WTC11 (cell line): ENCODE measurements around the gene HDGF. TPM values are rescaled to one million over a fixed set of nuclear protein-coding genes. Genes with fewer than 3 reads are reported as not detected.

Experiments used
- ATAC-seq: fragments of 200-7000 bp; cut with Tn5 transposase; 2 replicates; pipeline ENCODE4 v1.10.0; 2021; ENCODE audit warnings: mild to moderate bottlenecking, moderate library complexity
- CTCF ChIA-PET: fragments of 300-600 bp; sonication (Branson Sonifier 250); formaldehyde crosslinking; loops from one replicate; lab custom pipeline; 2021; ENCODE audit warnings: antibody characterized with exemption; lab: Charles Lee
- POLR2A ChIA-PET: fragments of 350-600 bp; sonication (Branson Sonifier 250); formaldehyde crosslinking; loops from one replicate; lab custom pipeline; 2021; ENCODE audit warnings: antibody characterized with exemption; lab: Charles Lee
- DNase-seq: peaks from one replicate; pipeline ENCODE4 v3.0.0; 2021; ENCODE audit warnings: low spot score
- H3K27ac Mint-ChIP-seq: 2 replicates; pipeline ENCODE4 v1.8.0; 2021; ENCODE audit warnings: mixed read lengths
- H3K27me3 Mint-ChIP-seq: 2 replicates; pipeline ENCODE4 v1.8.0; 2021; ENCODE audit warnings: low read depth, mild to moderate bottlenecking, moderate library complexity, mixed read lengths
- H3K36me3 Mint-ChIP-seq: 2 replicates; pipeline ENCODE4 v1.8.0; 2021; ENCODE audit warnings: mixed read lengths
- H3K4me1 Mint-ChIP-seq: 2 replicates; pipeline ENCODE4 v1.8.0; 2022; ENCODE audit warnings: mixed read lengths
- H3K4me3 Mint-ChIP-seq: 2 replicates; pipeline ENCODE4 v1.8.0; 2021; ENCODE audit warnings: mild to moderate bottlenecking, moderate library complexity, mixed read lengths
- H3K9me3 Mint-ChIP-seq: 2 replicates; pipeline ENCODE4 v1.8.0; 2021; ENCODE audit warnings: mixed read lengths
- ATF1 ChIP-seq: sonication (generic); formaldehyde crosslinking; IDR thresholded peaks from 2 replicates; pipeline ENCODE4 v1.8.1; 2023; ENCODE audit warnings: mild to moderate bottlenecking, moderate library complexity, missing genetic modification reagents
- EMX1 ChIP-seq: fragments of 250-450 bp; sonication (Bioruptor Pico); IDR thresholded peaks from 2 replicates; pipeline ENCODE4 v1.8.0; 2021; ENCODE audit warnings: mild to moderate bottlenecking
- ESRRA ChIP-seq: sonication (generic); formaldehyde crosslinking; IDR thresholded peaks from 2 replicates; pipeline ENCODE4 v1.8.1; 2022; ENCODE audit warnings: mild to moderate bottlenecking, missing genetic modification reagents, borderline replicate concordance
- ETV6 ChIP-seq: sonication (generic); formaldehyde crosslinking; IDR thresholded peaks from 2 replicates; pipeline ENCODE4 v1.8.1; 2022; ENCODE audit warnings: mild to moderate bottlenecking, missing genetic modification reagents
- FOXP1 ChIP-seq: sonication (generic); formaldehyde crosslinking; IDR thresholded peaks from 2 replicates; pipeline ENCODE4 v1.8.0; 2022; ENCODE audit warnings: missing genetic modification reagents, mild to moderate bottlenecking, moderate library complexity, borderline replicate concordance
- GTF2I ChIP-seq: fragments of 250-450 bp; sonication (Bioruptor Pico); conservative IDR thresholded peaks from 2 replicates; pipeline ENCODE4 v1.4.0; 2021; ENCODE audit warnings: mild to moderate bottlenecking
- NFATC4 ChIP-seq: fragments of 250-450 bp; sonication (Bioruptor Pico); IDR thresholded peaks from 2 replicates; pipeline ENCODE4 v1.9.0; 2021; ENCODE audit warnings: mild to moderate bottlenecking
- NR1H2 ChIP-seq: sonication (generic); formaldehyde crosslinking; IDR thresholded peaks from 2 replicates; pipeline ENCODE4 v1.9.0; 2021; ENCODE audit warnings: mild to moderate bottlenecking, moderate library complexity, missing genetic modification reagents
- OVOL2 ChIP-seq: fragments of 250-450 bp; sonication (Bioruptor Pico); IDR thresholded peaks from 2 replicates; pipeline ENCODE4 v1.9.0; 2021; ENCODE audit warnings: mild to moderate bottlenecking, borderline replicate concordance
- RELA ChIP-seq: sonication (generic); formaldehyde crosslinking; IDR thresholded peaks from 2 replicates; pipeline ENCODE4 v1.8.1; 2022; ENCODE audit warnings: missing genetic modification reagents, mild to moderate bottlenecking, borderline replicate concordance
- TEAD1 ChIP-seq: sonication (generic); formaldehyde crosslinking; IDR thresholded peaks from 2 replicates; pipeline ENCODE4 v1.8.0; 2022; ENCODE audit warnings: mild to moderate bottlenecking, missing genetic modification reagents
- TEAD4 ChIP-seq: sonication (generic); formaldehyde crosslinking; IDR thresholded peaks from 2 replicates; pipeline ENCODE4 v1.8.0; 2022; ENCODE audit warnings: mild to moderate bottlenecking, missing genetic modification reagents
- ZBTB21 ChIP-seq: sonication (generic); formaldehyde crosslinking; IDR thresholded peaks from 2 replicates; pipeline ENCODE4 v1.8.1; 2023; ENCODE audit warnings: mild to moderate bottlenecking, missing genetic modification reagents, borderline replicate concordance
- ZNF138 ChIP-seq: sonication (generic); formaldehyde crosslinking; conservative IDR thresholded peaks from 2 replicates; pipeline ENCODE4 v1.8.1; 2022; ENCODE audit warnings: mild to moderate bottlenecking, moderate library complexity, missing genetic modification reagents
- ZNF317 ChIP-seq: sonication (generic); formaldehyde crosslinking; IDR thresholded peaks from 2 replicates; pipeline ENCODE4 v1.8.1; 2023; ENCODE audit warnings: low read depth, mild to moderate bottlenecking, moderate library complexity, missing genetic modification reagents, borderline replicate concordance
- total RNA-seq: library from RNA; stranded (reverse); gene quantifications from 3 replicates; pipeline ENCODE4 v1.2.3, GENCODE V29; 2021
- TF ChIP-seq, protein P1 (sequence below): sonication (generic); formaldehyde crosslinking; conservative IDR thresholded peaks from 2 replicates; pipeline ENCODE4 v1.8.1; 2022; ENCODE audit warnings: mild to moderate bottlenecking, missing genetic modification reagents
- TF ChIP-seq, protein P2 (sequence below): sonication (generic); formaldehyde crosslinking; IDR thresholded peaks from 2 replicates; pipeline ENCODE4 v1.8.0; 2022; ENCODE audit warnings: missing genetic modification reagents
- TF ChIP-seq, protein P3 (sequence below): fragments of 250-450 bp; sonication (Bioruptor Pico); IDR thresholded peaks from 2 replicates; pipeline ENCODE4 v1.9.0; 2021; ENCODE audit warnings: mild to moderate bottlenecking, borderline replicate concordance
- TF ChIP-seq, protein P4 (sequence below): fragments of 250-450 bp; sonication (Bioruptor Pico); IDR thresholded peaks from 2 replicates; pipeline ENCODE4 v1.8.0; 2021; ENCODE audit warnings: mild to moderate bottlenecking
- TF ChIP-seq, protein P5 (sequence below): fragments of 250-450 bp; sonication (Bioruptor Pico); IDR thresholded peaks from 2 replicates; pipeline ENCODE4 v1.9.0; 2021; ENCODE audit warnings: mild to moderate bottlenecking
- TF ChIP-seq, protein P6 (sequence below): fragments of 250-450 bp; sonication (Bioruptor Pico); IDR thresholded peaks from 2 replicates; pipeline ENCODE4 v1.9.0; 2021; ENCODE audit warnings: mild to moderate bottlenecking

HDGF gene
- total RNA-seq, 1 experiment from 2014 or later, result 339 TPM

DNA sequence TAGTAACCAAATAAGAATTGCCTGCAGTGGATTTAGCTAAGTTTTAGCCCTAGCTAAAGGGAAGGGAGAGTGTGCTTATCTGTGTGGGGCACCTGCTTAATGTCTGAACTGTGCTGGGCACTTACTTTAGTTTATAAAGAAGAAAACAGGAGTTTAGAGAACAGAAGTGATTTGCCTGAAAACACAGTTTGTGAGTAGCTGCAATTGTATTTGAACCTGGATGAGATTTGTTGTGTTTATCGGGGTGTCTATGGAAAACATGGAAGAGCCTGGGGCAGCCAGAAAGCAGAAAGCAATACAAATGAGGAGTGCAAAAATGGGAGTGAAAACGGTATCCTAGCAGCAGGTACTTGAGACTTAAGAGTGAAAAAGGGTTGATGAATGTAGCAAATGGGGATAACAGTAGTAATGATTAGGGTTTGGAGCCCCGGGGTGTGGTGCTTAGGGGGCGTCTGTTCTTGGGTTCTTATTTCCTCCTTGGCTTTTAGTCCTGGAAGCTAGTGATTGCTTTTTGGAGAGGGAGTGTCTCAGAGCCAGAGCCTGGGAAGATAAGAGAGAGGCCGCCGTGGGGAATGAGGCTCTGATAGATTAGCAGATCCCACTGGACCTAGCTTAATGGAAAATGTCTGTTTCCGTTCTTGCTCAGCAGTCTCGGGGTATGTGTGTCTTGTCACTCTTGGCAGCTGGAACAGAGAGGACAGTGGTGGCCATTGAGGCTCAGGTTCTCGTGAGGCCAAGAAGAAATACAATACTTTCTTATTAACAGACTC is 21.4 kb upstream of the HDGF start:
- H3K27ac Mint-ChIP-seq, result peak overlapping the region; percentile 46; the same call in 1 of the 2 replicates
- H3K36me3 Mint-ChIP-seq, result peaks cover 16% of the 10 kb centered on the region
- no peak overlapping the region for H3K4me3 Mint-ChIP-seq
- CTCF ChIA-PET, result interaction anchor here (1.0 to 2.3 kb wide), 4 partner anchors 21 to 149 kb away, joined by 3 to 6 read pairs (median 4); no protein-coding TSS in a partner anchor
- peaks cover 27% of the 10 kb centered on the region for H3K4me1 Mint-ChIP-seq
- POLR2A ChIA-PET, result no interaction called here
- DNase-seq, result no peak
- H3K27me3 Mint-ChIP-seq, result no peaks in the 10 kb centered on the region
- H3K9me3 Mint-ChIP-seq, result no peaks in the 10 kb centered on the region
- ATAC-seq, result no peak
- no peak for TF ChIP-seq ZBTB21 (CRISPR knock-in tag)
- TF ChIP-seq, protein P1, sequence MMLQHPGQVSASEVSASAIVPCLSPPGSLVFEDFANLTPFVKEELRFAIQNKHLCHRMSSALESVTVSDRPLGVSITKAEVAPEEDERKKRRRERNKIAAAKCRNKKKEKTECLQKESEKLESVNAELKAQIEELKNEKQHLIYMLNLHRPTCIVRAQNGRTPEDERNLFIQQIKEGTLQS, result no peak
- TF ChIP-seq, protein P2, sequence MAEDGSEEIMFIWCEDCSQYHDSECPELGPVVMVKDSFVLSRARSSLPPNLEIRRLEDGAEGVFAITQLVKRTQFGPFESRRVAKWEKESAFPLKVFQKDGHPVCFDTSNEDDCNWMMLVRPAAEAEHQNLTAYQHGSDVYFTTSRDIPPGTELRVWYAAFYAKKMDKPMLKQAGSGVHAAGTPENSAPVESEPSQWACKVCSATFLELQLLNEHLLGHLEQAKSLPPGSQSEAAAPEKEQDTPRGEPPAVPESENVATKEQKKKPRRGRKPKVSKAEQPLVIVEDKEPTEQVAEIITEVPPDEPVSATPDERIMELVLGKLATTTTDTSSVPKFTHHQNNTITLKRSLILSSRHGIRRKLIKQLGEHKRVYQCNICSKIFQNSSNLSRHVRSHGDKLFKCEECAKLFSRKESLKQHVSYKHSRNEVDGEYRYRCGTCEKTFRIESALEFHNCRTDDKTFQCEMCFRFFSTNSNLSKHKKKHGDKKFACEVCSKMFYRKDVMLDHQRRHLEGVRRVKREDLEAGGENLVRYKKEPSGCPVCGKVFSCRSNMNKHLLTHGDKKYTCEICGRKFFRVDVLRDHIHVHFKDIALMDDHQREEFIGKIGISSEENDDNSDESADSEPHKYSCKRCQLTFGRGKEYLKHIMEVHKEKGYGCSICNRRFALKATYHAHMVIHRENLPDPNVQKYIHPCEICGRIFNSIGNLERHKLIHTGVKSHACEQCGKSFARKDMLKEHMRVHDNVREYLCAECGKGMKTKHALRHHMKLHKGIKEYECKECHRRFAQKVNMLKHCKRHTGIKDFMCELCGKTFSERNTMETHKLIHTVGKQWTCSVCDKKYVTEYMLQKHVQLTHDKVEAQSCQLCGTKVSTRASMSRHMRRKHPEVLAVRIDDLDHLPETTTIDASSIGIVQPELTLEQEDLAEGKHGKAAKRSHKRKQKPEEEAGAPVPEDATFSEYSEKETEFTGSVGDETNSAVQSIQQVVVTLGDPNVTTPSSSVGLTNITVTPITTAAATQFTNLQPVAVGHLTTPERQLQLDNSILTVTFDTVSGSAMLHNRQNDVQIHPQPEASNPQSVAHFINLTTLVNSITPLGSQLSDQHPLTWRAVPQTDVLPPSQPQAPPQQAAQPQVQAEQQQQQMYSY (CRISPR knock-in tag), result no peak

DNA sequence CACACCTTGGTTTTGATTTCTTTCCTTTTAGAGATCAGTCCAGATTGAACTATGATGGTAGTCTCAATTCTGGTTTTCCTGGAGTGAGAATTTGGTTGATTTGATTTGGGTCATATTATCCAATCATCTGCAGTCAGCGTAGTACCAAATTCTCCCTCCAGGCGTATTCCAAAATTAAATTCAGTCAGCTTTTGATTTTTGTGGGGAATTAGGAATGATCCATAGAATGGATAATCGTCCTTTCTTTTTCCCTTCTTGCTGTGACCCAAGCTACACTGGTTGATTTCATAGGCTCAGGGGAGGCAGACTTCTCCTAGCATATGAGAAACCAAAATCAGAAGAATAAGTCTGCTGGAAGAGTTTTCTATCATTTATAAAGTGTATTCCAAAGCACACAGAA is 20.7 kb upstream of the HDGF start:
- peaks cover 16% of the 10 kb centered on the region for H3K36me3 Mint-ChIP-seq
- no peak overlapping the region for H3K4me3 Mint-ChIP-seq
- no peak for ATAC-seq
- H3K4me1 Mint-ChIP-seq, result peaks cover 27% of the 10 kb centered on the region
- no peak for DNase-seq
- no peaks in the 10 kb centered on the region for H3K27me3 Mint-ChIP-seq
- no peaks in the 10 kb centered on the region for H3K9me3 Mint-ChIP-seq
- CTCF ChIA-PET, result interaction anchor here (0.6 to 2.3 kb wide), 4 partner anchors 20 to 95 kb away, joined by 3 to 6 read pairs (median 4); partner anchors contain the start of genes MRPL24 and NES
- POLR2A ChIA-PET, result interaction anchor here (0.6 kb wide), 1 partner anchor 8 kb away, joined by 4 read pairs; no protein-coding TSS in a partner anchor
- no peak overlapping the region; the same call in 1 of the 2 replicates for H3K27ac Mint-ChIP-seq
- TF ChIP-seq, protein P3, sequence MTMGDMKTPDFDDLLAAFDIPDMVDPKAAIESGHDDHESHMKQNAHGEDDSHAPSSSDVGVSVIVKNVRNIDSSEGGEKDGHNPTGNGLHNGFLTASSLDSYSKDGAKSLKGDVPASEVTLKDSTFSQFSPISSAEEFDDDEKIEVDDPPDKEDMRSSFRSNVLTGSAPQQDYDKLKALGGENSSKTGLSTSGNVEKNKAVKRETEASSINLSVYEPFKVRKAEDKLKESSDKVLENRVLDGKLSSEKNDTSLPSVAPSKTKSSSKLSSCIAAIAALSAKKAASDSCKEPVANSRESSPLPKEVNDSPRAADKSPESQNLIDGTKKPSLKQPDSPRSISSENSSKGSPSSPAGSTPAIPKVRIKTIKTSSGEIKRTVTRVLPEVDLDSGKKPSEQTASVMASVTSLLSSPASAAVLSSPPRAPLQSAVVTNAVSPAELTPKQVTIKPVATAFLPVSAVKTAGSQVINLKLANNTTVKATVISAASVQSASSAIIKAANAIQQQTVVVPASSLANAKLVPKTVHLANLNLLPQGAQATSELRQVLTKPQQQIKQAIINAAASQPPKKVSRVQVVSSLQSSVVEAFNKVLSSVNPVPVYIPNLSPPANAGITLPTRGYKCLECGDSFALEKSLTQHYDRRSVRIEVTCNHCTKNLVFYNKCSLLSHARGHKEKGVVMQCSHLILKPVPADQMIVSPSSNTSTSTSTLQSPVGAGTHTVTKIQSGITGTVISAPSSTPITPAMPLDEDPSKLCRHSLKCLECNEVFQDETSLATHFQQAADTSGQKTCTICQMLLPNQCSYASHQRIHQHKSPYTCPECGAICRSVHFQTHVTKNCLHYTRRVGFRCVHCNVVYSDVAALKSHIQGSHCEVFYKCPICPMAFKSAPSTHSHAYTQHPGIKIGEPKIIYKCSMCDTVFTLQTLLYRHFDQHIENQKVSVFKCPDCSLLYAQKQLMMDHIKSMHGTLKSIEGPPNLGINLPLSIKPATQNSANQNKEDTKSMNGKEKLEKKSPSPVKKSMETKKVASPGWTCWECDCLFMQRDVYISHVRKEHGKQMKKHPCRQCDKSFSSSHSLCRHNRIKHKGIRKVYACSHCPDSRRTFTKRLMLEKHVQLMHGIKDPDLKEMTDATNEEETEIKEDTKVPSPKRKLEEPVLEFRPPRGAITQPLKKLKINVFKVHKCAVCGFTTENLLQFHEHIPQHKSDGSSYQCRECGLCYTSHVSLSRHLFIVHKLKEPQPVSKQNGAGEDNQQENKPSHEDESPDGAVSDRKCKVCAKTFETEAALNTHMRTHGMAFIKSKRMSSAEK (CRISPR knock-in tag), result no peak
- TF ChIP-seq FOXP1 (no peak), TEAD4 (CRISPR knock-in tag) (no peak), GTF2I (CRISPR knock-in tag) (no peak), NR1H2 (CRISPR knock-in tag) (no peak), EMX1 (CRISPR knock-in tag) (no peak), ESRRA (CRISPR knock-in tag) (no peak), ZNF138 (no peak), ETV6 (CRISPR knock-in tag) (no peak), OVOL2 (CRISPR knock-in tag) (no peak), RELA (CRISPR knock-in tag) (no peak), ZNF317 (CRISPR knock-in tag) (no peak), ATF1 (no peak), TEAD1 (CRISPR knock-in tag) (no peak), NFATC4 (CRISPR knock-in tag) (no peak)
- TF ChIP-seq, protein P4, sequence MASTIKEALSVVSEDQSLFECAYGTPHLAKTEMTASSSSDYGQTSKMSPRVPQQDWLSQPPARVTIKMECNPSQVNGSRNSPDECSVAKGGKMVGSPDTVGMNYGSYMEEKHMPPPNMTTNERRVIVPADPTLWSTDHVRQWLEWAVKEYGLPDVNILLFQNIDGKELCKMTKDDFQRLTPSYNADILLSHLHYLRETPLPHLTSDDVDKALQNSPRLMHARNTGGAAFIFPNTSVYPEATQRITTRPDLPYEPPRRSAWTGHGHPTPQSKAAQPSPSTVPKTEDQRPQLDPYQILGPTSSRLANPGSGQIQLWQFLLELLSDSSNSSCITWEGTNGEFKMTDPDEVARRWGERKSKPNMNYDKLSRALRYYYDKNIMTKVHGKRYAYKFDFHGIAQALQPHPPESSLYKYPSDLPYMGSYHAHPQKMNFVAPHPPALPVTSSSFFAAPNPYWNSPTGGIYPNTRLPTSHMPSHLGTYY, result no peak
- TF ChIP-seq, protein P5, sequence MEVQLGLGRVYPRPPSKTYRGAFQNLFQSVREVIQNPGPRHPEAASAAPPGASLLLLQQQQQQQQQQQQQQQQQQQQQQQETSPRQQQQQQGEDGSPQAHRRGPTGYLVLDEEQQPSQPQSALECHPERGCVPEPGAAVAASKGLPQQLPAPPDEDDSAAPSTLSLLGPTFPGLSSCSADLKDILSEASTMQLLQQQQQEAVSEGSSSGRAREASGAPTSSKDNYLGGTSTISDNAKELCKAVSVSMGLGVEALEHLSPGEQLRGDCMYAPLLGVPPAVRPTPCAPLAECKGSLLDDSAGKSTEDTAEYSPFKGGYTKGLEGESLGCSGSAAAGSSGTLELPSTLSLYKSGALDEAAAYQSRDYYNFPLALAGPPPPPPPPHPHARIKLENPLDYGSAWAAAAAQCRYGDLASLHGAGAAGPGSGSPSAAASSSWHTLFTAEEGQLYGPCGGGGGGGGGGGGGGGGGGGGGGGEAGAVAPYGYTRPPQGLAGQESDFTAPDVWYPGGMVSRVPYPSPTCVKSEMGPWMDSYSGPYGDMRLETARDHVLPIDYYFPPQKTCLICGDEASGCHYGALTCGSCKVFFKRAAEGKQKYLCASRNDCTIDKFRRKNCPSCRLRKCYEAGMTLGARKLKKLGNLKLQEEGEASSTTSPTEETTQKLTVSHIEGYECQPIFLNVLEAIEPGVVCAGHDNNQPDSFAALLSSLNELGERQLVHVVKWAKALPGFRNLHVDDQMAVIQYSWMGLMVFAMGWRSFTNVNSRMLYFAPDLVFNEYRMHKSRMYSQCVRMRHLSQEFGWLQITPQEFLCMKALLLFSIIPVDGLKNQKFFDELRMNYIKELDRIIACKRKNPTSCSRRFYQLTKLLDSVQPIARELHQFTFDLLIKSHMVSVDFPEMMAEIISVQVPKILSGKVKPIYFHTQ (CRISPR knock-in tag), result no peak
- TF ChIP-seq, protein P1, result no peak
- TF ChIP-seq, protein P6, sequence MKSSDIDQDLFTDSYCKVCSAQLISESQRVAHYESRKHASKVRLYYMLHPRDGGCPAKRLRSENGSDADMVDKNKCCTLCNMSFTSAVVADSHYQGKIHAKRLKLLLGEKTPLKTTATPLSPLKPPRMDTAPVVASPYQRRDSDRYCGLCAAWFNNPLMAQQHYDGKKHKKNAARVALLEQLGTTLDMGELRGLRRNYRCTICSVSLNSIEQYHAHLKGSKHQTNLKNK, result no peak
